ENCODE measurements around the gene SRRM2.

The SRRM2 gene

DNA sequence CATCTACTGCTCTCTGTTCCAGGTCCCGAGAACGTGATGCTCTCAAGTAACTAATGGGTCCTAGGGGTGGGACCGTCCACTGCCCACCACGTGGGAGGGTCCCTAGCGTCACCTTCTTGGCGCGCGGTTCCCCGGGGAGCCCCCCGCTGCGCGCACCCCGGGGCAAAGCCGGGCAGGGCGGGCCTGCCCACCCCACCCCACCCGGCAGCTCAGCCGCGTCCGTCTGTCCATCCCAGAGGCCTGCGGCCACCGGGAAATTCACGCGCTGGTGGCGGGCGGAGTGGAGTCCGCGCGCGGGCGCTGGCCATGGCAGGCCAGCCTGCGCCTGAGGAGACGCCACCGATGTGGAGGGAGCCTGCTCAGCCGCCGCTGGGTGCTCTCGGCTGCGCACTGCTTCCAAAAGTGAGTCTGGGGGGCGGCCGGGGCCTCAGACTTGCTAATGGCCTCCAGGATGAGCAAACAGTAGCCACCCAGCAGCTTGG lies 46.3 kb downstream of the SRRM2 start:
- no peak for DNase-seq (ENCODE audit: low spot score)

DNA sequence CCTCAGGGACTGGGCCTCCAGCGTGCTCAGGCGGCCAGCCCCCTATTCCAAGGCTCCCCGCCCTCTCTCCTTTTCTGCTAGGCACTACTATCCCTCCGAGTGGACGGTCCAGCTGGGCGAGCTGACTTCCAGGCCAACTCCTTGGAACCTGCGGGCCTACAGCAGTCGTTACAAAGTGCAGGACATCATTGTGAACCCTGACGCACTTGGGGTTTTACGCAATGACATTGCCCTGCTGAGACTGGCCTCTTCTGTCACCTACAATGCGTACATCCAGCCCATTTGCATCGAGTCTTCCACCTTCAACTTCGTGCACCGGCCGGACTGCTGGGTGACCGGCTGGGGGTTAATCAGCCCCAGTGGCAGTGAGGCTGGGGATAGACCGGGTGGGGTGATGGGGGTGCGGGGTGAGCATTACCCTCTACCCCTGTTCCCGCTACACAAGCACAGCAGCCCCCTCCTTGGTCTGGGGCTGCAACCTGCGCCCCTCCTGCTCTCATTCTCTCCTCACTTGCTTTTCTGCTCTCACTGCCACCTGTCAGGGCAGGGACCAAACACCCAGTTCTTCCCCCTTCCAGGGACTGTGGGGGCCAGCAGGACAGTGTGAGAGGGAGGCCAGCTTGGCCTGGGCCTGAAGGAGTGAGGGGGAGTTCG lies 46.9 kb downstream of the SRRM2 start:
- DNase-seq (ENCODE audit: low spot score): no peak

DNA sequence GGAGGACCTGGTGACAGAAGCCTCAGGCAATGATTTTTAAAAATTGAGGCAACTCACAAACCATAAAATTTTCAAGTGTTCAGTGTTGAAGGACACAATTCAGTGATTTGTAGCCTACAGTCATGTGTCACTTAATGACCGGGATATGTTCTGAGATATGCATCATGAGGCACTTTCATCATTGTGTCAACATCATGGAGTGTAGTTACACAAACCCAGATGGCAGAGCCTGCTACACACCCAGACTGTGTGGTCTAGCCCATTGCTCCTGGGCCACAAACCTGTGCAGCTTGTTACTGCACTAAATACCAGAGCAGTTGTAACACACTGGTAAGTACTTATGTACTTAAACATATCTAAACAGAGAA lies 47.4 kb downstream of the SRRM2 start:
- DNase-seq (ENCODE audit: low spot score): no peak

DNA sequence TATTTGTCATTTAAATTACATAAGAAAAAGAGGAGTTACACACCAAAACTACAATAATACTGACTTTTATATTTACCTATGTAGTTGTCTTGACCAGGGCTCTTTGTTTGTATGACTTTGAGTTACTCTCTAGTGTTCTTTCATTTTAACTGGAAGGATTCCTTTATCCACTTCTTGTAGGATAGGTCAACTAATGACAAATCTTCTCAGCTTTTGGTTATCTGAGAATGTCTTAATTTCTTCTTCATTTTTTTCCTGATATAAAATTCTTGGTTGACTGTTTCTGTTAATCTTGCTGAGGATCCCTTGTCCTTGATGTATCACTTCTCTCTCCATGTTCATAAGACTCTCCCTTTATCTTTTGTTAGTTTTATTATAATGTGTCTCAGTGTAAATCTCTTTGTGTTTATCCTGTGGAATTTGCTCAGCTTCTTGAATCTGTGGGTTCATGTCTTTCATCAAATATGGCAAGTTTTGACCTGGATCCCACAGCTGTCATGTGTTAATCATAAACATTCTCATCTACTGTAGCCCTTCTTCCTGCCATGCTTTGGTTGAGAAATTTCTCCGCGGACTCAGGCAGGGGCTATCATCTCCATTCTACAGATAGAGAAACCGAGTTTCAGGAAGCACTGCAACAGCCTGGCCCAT lies 51.2 kb downstream of the SRRM2 start:
- DNase-seq (ENCODE audit: low spot score): no peak

DNA sequence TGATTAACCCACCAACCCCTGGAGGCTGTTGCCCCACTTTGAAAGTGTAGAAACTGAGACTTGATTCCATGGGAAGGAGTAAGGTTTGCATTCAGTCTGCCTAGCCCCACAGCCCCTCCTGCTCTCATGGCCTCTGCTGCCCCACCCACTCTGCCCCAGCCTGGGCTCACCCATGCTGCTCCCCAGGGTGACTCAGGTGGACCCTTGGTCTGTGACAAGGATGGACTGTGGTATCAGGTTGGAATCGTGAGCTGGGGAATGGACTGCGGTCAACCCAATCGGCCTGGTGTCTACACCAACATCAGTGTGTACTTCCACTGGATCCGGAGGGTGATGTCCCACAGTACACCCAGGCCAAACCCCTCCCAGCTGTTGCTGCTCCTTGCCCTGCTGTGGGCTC lies 52.3 kb downstream of the SRRM2 start:
- no peak for DNase-seq (ENCODE audit: low spot score)

DNA sequence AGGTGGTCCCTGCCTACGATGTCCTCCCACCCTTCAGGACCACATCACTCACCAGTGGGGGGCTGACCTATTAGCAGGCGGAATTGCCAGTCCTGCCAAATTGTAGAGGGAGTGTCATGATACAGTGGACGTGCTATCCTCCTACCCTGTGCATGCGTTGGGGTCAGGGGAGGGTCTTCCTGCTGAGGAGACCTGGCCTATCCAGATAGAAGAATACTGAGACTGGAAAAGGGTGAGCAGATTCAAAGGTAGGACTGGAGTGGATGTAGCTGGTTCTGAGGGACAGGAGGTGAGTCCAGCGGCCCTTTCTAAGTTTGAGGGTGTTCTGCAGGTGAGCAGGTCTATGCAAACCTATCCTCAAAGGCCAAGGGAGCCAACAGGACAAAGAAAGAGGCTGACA lies 53.8 kb downstream of the SRRM2 start:
- no peak for DNase-seq (ENCODE audit: low spot score)

DNA sequence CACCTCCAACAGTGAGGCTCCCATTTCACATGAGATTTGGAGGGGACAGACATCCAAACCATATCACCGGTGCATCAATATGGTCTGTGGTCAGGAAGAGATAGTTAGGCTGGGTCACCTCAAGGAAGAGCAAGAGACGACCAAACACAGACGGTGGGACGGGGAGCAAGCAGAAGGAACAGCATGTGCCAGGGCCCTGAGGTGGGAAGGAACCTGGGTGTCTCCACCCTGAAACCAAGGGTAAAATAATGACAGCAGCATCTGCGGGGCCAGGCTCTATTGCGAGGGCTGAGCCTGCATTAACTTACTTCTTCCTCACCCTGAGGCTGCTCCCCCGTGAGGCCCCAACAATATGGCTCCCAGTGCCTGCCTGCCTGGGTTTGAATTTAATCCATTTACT lies 55.7 kb downstream of the SRRM2 start:
- no peak for DNase-seq (ENCODE audit: low spot score)

DNA sequence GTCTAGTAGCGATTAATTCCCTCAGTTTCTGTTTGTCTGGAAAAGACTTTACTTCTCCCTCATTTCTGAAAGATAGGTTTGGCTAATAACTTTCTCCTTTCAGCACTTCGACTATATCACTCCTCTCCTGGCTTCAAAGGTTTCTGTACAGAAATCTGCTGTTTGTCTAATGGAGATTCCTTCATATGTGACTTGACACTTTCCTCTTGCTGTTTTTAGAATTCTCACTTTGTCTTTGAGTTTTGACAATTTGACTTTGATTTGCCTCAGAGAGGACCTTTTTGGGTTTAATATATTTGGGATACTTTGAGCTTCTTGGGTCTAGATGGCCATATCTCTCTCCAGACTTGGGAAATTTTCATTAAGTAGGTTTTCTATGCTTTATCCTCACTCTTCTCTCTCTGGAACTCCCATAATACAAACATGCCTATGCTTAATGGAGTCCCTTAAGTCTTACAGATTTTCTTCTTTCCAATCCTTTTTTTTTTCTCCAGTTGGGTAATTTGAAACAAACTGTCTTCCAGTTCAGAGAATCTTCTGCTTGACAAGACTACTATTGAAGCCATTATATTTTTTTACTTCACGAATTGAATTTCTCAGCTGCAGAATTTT lies 56.8 kb downstream of the SRRM2 start:
- no peak for DNase-seq (ENCODE audit: low spot score)

DNA sequence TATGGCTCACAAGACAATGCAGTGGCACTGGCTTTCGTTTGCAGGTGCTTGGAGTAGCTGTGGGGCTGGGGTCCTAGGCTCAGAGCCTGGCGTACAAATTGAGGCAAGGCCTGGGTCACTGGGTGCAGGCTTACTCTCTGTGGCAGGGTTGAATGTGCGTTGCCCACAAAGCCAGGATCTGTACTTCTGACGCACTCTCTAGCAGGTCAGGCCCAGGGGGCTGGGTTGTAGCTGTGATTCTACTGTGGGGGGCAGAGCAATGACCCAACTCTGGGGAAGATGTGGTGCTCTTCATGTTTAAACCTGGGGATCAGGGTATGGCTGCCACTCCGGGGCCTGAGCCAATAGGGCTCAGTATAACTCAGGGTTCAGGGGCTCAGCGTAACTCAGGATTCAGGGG lies 58.2 kb downstream of the SRRM2 start:
- no peak for DNase-seq (ENCODE audit: low spot score)

DNA sequence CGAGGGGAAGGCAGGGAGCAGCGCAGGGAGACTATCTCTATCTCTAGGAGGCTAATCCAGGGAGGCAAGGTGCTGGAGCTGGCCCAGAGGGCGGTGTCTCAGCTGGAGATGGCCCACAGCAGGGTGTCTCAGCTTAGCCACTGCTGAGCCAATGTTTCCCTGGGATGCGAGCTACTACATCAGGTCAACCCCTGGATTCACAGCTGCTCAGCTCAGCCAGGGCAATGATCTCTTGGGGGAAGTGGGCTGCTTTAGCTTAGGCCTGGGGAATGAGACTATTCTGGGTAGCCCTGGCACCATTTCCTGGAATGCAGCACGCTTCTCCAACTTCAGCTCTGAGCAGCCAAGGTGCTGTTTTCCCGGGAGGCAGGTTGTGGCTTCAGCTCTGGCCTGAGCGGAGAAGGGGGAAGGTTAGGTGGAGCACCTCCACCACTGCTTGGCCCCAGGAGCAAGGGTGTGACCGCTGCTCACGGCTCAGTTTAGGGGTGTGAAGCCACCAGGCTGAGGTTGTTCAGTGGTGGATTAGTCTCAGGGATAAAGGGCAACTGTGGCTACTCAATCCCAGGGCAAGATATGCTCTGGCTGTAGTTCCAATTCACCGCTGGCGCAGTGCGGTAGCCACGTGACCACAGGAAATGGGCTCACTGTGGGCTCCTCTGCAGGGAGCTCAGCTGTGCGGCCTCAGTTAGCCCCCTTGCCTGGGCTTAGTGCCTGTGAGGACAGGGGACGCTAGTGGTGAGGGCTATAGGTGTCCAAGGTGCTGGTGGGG lies 59.4 kb downstream of the SRRM2 start:
- DNase-seq (ENCODE audit: low spot score): no peak

DNA sequence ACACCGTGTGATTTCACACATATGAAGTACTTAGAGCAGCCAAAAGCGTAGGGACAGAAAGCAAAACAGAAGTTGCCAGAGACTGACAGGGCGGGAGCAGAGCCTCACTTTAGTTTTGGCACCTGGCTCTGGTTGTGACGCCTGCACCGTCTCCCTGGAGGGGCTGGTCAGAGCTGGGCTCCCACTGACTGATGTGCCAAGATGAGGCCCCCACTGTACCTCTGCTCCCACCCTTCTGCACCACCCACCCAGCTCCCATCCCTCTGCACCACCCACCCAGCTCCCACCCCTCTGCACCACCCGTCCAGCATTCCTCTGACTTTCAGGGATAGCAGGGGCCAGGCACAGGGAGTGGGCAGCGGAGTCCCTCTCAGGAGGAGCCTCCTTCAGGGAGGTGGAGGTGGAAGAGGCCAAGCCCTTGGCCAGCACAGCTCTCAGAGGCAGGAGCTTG lies 61.4 kb downstream of the SRRM2 start:
- no peak for DNase-seq (ENCODE audit: low spot score)

DNA sequence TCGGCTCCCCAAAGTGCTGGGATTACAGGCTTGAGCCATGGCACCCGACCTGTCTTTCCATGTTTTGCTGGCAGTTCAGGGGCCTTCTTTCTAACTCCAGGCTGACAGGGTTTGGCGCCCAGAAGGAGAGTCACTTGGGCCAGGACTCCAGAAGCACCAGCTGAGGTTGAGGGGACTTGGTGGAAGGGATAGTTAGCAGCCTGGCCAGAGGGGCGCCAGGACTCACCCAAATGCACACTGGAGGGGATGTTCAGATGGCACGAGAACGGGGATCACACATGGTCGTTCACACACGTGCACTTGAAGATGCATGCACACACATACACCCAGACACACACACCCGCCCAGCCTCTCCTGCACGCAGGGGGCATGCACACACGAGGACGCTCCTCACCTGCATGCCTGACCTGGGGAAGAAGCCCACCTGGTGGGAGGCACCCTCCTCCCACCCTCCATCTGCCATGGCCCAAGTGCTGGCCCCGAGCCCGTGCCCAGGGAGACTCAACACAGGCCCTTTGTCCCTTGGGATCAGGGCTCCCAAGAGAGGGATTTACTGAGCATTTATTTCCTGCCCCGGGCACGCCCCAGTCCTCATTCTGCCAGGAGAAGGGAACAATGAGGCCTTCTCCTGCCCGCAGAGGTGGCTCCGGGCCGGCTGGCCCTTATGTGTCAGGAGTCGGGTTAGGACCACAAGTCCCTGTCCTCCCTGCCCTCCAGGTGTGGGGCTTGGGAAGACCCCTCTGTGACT lies 62.3 kb downstream of the SRRM2 start:
- no peak for DNase-seq (ENCODE audit: low spot score)

DNA sequence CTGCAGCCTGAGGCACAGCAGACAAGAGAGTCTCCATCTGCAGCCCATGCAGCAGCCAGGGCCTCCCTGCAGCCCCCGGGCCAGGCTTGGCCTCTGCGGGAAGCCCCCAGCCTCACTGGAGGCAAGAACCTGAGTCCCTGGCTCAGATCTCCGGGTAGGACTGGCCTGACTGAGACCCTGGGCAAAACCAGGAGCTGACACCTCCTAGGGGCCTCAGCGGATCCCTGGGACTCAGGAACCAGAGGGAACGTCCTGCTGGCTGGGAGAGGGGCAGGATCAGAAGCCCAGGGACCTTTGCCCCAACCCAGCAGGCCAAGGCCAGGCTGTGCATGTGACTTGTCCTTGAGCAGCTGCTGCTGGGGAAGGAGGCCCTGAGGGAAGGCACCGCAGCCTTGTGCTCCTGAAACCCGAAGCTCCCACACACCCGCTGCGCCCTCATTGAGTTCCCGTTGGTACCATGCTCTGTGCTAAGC lies 62.9 kb downstream of the SRRM2 start:
- DNase-seq (ENCODE audit: low spot score): no peak

DNA sequence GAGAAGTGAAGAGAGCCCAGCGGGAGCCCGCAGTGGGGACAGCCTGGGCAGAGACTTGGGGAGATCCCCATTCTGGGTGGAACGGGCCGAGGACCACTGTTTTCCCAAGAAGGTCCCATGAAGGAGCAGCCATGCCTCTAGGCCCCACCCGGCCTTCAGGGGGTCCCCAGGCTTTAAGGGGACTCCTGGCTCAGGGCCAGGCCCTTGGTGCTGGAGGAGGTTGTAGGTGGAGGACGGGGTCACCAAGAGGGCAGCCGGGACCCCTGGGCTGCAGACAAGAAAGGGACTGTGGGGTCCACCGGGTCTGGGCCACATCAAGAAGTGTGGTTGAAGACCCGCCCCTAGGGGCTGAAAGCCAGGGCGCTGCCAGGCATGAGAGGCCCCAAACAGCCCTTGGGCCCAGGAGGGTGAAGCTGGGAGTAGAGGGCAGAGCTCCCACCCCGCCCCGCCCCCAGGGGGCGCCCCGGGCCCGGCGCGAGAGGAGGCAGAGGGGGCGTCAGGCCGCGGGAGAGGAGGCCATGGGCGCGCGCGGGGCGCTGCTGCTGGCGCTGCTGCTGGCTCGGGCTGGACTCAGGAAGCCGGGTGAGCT lies 64.4 kb downstream of the SRRM2 start, which contains the start of gene PRSS21:
Gene PRSS21 (plus strand): TSS at position 487 of the 589 bp plus-strand sequence. CDS start 32 bp downstream, at position 519.
- no peak for DNase-seq (ENCODE audit: low spot score)

- DNase-seq (ENCODE audit: low spot score): no peak
These were observed 65.2 kb downstream of the SRRM2 start for GRCh38 chr16:2817340-2818271.

DNA sequence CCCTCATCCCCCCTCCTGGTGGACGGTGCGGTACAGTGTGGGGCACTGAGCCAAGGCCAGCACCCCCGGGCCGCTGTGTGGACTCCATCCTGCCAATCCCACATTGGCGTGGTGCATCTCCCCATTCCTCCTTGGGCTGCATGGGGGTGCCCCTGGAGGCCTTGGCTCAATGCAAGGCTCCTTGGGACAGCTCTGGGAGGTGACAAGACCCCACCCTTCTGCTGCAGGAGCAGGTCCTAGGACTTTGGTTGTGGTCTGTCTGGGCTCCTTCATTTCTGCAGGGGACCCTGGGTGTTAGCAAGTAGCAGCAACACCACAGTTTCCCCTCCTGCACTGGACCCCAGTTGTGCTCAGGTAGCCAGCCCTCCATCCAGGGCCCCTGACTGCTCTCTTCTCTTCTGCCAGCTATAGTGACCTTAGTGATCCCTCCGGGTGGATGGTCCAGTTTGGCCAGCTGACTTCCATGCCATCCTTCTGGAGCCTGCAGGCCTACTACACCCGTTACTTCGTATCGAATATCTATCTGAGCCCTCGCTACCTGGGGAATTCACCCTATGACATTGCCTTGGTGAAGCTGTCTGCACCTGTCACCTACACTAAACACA lies 65.9 kb downstream of the SRRM2 start:
- no peak for DNase-seq (ENCODE audit: low spot score)

DNA sequence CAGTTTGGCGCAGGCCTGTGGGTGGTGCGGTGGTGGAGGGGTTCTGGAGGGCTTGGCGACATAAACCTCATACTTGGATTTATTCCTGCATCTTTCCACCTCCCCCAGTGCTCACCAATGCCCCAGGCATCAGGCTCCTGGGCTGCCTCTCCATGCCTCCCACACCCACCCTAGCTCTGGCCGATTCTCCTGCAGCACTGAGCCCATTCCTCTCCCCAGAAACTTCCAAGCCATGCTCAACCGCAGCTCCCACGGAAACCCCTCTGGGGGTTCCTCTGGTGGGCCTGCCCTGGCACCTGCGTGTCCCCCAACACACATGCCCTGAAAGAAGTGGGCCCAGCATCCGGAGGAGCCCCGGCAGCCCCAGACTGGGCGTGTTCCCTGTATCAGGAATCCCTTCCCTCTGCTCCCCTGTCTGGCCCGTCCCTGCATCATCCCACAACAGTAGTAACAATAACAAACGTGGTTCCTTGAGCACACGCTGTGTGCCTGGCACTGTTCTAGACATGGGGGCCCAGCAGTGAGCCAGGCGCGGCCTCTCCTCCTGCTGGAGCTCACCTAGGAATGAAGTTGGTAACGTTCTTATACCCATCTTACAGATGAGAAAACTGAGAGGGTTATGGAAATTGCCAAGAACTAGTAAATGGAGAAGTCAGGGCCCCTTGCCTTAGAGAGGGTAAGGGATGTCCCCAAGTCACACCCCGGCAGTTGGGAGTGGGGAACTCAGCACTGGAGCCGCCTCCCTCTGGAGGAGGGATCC lies 66.9 kb downstream of the SRRM2 start:
- DNase-seq (ENCODE audit: low spot score): no peak

- no peak for DNase-seq (ENCODE audit: low spot score)
These were observed 67.7 kb downstream of the SRRM2 start for GRCh38 chr16:2819939-2820835.
